Activated CD8-positive, alpha-beta memory T cell treated with anti-CD3 and anti-CD28 coated beads, Interleukin-2, amount 50 U/mL, for 24 hours (primary cell): ENCODE results near the gene PAIP2.
"Not testable (repeated sequence)": the region's sequence is repeated elsewhere in the genome, so short reads cannot be mapped to it uniquely, and the experiment has no call there.

Source experiments
- DNase-seq: peaks from one replicate; pipeline ENCODE4 v3.0.0-alpha.2; 2020; ENCODE audit errors: extremely low read depth

The PAIP2 gene, protein sequence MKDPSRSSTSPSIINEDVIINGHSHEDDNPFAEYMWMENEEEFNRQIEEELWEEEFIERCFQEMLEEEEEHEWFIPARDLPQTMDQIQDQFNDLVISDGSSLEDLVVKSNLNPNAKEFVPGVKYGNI

GRCh38 chr5:139341689-139342422 is at the start of gene PAIP2:
Gene PAIP2 (plus strand): TSS chr5:139341854. CDS start chr5:139363785, 21,931 bp downstream.
- peak; percentile 90 for DNase-seq

DNA sequence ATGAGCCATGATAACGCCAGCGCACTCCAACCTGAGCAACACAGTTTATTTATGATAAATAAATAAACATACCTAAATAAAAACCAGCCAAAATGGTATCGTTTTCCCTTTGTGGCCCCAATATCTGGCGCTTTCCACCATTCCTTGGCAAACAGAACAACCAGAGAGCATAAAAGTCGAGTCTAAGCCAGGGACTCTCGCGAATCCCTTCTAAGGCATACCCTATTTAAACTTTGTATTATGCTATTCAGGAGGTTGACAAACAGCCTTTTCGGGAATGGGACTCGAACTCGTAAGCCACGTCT is 48.5 kb upstream of the PAIP2 start:
- DNase-seq, result no peak

DNA sequence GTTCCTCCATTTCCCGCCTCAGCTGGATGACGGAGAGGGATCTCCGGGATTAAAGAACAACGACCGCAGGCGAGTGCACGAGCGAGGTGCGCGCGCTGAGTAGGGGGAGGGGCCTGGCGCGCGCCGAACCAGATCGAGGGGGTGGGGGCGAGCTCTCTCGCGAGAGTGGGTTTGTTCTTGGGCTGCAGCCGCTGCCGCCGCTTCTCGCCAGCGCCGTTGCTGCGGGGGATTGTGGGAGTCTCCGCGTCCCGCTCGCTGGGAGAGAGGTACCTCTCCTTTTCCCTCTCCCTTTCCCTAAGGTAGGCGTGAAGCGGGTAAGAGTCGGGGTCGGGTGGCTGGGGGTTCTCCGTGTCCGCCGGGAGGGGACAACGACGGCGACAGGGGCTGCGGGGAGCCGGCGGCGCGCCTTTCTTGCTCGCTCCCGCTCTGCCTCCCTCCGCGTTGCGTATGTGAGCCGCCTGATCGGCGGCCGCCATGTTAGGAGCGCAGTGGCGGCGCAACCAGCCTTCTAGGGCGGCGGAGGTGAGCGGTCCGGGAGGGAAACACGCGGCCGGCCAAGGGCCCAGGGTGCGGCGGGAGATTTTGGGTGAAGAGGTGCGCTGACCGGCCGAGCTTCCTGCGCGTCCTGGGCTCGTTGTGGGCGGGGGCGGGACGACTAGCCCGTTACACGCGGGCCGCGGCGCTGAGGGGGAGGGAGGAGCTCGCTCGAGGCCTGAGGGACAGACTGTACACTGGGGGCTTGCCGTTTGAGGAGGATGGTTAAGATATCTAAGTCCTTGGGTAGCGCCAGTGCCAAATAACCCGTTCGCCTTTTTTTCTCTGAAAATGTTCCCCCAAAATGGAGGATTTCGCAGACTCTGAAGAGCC is 47.9 kb upstream of the PAIP2 start, which contains the start of gene MATR3:
MATR3 (plus strand) TSS at position 234 of the 867 bp plus-strand sequence. CDS start 13,676 bp downstream, outside the sequence.
- DNase-seq, result peak; percentile 78

- DNase-seq, result no peak
Measured at GRCh38 chr5:139294374-139295165, 47.1 kb upstream of the PAIP2 start.

DNA sequence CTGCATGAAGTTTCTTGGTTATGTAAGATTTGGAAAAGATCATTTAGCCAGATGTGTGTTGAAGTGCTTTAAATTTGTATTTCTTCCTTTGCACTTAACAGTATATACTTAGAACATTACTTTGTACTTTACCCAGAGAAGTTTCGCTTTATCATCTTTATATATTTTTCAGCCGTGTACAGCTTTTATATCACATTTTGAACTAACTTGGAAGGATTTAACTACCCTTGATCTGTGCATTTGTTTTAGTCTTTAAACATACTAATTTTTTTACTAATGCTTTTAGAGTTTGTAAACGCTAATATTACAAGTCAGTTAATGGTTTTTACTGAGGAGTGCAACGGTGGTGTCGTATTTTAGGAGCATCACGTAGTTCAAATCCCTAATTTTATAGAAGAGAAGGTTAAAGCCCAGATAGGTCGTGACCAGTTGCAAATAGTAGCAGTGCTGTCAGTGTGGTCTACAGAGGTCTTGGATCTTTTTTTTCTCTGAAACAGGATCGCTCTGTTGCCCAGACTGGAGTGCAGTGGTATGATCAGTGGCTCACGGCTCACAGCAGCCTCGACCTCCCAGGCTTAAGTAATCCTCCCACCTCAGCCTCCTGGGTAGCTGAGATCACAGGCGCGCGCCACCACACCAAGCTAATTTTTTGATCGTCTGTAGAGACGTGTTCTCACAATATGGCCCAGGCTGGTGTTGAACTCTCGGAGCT is 46.2 kb upstream of the PAIP2 start:
- no peak for DNase-seq

- DNase-seq, result no peak
Measured at GRCh38 chr5:139296198-139296597, 45.5 kb upstream of the PAIP2 start.

- no peak for DNase-seq
Measured at GRCh38 chr5:139296862-139297326, 44.8 kb upstream of the PAIP2 start.

DNA sequence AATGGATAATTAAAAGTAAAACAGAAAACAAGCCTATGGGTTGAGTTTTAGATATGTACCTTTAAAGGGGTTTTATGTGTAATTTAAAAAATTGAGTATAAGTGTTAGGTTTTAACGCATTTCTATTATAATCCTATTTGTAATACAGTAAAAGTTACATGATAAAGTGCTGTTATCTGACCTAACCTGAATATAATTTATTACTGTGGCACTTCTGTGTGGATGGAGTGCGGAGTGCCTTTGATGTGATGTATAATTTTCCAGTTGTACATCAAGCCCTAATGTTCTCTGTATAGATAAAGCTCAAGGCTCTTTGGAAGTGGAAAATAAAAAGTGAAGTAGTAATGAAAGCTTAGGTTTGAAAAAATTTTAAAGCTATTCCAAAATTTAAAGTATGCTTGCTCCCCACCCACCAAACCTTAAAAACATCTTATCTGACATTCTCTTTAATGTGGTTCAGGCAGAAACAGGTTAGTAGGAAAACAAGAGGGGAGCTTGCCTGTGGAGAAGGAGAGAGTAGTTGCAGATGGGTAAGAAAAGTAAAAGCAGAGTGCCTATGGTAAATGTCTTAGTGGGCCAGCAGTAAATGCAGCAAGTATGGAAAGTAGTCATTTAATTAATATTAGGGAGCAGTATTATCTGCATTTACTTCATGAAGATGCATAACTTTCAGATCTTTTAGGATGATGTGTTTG is 44.1 kb upstream of the PAIP2 start:
- no peak for DNase-seq

DNA sequence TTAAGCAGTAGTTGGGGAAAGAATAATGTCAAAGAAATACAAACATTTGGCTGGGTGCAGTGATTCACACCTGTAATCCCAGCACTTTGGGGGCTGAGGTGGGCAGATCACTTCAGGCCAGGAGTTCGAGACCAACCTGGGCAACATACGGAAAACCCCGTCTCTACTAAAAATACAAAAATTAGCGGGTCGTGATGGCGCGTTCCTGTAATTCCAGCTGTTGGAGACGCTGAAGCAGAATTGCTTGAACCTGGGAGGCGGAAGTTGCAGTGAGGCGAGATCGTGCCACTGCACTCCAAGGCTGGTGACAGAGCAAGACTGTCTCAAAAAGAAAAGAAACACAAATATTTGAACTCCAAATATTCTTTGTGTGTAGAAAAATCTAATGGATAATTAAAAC is 43.4 kb upstream of the PAIP2 start:
- DNase-seq, result no peak

DNA sequence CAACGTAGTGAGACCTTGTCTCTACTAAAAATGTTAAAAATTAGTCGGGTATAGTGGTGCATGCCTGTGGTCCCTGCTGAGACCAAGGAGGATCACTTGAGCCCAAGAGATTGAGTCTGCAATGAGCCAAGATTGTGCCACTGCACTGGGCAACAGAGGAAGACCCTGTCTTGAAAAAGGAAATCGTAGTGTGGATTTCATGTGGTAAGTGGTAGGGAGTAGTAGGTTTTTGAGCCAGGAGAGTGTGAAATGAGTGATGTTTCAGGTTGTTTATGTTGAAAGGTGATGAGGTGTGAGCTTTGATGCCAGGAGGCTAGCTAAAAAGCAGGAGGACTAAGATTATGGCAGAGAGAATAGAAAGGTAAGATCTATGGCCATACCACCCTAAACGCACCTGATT is 42.2 kb upstream of the PAIP2 start:
- DNase-seq, result no peak

DNA sequence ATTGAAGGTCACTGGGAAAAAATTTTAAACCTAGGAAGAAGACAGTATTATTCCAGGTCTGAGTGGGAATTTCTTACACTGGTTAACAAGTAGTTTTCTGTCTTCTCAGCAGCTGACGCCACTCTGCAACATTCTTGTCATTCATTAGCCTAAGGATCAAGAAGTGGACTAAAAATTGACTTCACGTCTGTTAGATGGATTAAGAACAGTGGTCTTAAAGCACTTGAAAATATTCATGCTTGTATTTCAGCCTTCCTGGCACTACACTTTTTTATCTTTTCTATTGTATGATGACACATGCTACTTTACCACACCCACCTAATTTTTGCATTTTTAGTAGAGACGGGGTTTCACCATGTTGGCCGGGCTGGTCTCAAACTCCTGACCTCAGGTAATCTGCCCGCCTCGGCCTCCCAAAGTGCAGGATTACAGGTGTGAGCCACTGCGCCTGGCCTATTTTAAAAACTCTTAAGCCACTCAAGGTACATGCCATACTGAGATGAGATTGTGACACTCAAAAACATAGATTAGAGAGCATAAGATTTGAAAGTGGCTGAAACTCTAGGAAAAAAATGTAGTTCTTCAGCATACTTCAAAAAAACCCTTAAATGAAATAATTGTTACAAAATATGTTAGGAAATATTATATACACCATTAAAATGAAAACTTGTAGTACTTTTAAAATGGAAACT is 39.7 kb upstream of the PAIP2 start:
- DNase-seq, result no peak

DNA sequence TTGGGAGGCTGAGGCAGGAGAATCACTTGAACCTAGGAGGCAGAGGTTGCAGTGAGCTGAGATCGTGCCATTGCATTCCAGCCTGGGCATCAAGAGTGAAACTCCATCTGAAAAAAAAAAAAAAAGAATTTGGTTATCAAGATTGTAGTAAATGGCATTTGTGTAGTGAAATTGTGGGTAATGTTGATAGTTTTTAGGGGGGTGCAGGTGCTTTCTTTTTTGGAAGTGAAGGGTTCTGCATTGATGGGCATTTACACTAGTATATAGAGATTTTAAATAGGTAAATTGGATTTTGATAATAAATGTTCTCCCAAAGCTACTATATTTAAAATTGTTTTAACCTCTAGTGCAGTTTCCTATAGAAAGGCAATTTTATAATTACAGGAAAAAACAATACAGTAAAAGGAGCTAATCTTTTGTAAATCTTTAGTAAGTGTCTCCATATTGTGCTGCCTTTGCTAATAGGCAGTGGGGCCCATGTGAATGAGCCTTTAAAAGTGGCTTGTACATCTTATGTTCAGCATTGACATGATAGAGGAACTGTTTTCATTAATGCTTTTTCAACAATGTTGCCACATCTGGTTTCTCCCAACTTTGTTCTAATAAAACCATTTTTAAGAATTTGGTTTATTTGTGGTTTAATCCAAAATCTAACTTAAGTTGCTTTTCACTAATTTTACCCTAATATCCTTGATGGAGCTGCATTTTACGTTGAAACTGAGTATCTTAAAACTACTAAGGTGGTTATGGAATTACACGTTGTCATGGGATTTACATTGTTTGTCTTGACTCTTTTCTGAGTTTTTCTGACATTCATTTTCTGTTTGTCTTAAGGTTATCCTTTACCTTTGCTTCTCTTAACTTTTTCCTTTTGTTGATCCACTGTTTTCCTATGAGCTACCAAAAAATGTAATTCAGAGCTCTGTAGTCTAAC is 37.0 kb upstream of the PAIP2 start:
- DNase-seq, result no peak

DNA sequence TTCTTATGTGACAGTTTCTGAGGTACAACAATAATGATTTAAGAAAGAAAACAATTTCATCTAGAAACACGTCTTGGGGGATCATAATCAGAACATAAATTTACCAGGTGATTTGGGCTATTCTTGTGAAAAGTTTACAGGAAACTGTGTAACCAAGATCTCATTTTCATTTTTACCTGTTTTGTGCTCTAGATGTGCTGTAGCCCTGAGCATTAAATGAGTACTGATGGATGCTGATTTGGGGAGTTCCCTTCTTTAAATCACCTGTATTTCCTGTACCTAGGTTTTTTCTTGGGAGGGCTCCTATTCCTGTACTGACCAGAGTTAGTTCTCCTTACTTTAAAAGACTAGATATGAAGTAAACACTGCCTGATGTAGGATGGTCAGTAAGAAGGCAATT is 35.5 kb upstream of the PAIP2 start:
- no peak for DNase-seq

- DNase-seq, result no peak
Measured at GRCh38 chr5:139306628-139307379, 34.9 kb upstream of the PAIP2 start.

- no peak for DNase-seq
Measured at GRCh38 chr5:139308797-139309196, 32.9 kb upstream of the PAIP2 start.

- DNase-seq, result not testable (repeated sequence)
Measured at GRCh38 chr5:139310715-139311186, 30.9 kb upstream of the PAIP2 start.

DNA sequence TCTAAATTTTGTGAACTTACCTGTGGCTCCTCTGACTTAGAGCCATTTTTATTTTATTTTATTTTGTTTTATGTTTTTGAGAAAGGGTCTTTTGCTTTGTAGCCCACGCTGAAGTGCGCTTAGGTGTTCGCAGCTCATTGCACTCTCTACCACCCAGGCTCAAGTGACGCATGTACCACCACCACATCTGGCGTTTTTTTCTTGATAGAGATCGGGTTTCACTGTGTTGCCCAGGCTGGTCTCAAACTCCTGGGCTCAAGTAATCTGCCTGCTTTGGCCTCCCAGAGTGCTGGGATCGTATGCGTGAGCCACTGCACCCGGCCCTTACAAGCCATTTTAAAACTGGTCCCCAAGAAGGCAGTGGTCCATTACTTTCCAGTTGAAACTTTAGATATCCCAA is 29.6 kb upstream of the PAIP2 start:
- no peak for DNase-seq

DNA sequence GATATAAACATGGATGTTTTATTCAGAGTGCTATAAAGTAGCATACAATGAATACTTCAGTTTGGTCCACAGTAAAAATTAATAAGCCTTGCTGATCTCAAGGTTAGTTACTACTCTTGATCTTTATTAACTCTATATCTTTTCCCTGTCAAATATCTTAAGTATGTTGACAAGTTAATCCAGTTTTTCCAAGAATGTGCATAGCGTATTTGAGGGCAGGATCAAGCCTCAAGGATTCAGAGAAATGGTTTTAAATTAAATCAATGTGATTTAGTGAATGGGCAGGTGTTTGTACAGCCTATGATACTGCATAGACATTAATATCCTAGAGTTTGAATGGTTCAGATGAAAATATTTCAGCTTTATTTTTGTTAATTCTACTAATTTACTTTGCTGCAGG is 27.4 kb upstream of the PAIP2 start:
- DNase-seq, result no peak
